LoVo (cell line): ENCODE data around the gene FAM24B.
A peak's percentile ranks its signal among the peaks of the same experiment; 100 is the strongest.
"Not testable (repeated sequence)": the region's sequence is repeated elsewhere in the genome, so short reads cannot be mapped to it uniquely, and the experiment has no call there.

Source experiments
- DNase-seq: peaks from one replicate; pipeline ENCODE4 v3.0.0-alpha.2; 2016; ENCODE audit warnings: low spot score

The FAM24B gene, protein sequence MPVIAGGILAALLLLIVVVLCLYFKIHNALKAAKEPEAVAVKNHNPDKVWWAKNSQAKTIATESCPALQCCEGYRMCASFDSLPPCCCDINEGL

DNA sequence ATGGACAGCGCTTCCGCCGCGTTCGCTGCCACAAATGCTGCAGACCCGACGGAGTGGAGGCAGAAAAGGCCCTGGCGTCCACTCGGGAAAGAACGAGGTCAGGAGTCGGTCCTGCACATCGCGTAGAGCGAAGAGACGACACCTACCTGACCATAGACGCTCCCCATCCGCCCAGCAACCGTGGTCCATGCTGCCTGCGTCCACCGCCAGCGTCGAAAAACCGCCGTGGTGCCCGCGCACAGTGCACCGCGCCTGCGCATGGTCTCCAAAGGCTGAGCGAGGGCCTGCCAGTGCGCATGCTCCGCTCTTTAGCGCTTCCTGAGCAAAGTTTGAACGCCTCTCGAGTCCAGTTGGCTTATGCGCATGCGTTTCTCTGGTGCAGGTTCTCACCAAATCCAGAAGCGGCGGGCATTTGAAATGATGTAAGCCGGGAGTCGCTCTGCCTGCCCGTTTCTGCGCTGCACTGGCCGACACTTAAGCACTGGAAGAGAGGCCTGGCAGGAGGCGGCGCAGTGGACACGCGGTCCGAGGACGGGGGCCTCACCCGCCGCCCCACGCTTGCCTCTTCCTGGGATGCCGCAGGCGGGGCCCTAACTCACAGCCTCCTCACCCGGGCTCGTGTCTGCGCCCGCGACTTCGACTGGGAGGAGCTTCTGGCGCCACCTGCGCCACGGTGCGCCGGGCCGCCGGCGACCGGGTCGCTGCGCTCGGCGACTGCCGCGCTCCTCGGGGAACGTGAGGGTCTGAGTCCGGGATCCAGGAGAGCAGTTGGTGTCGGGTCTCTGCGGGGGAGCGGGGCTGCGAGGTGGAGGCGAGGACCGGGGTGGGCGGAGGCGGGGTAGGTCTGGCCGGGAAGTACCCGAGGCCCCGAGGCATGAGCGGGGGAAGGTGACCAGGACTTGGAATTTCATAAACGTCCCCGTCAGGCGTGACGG lies at the start of gene FAM24B:
TSS of gene FAM24B (minus strand) at position 243 of the 935 bp plus-strand sequence. CDS start 29,066 bp downstream, outside the sequence.
- DNase-seq: peak; percentile 92

DNA sequence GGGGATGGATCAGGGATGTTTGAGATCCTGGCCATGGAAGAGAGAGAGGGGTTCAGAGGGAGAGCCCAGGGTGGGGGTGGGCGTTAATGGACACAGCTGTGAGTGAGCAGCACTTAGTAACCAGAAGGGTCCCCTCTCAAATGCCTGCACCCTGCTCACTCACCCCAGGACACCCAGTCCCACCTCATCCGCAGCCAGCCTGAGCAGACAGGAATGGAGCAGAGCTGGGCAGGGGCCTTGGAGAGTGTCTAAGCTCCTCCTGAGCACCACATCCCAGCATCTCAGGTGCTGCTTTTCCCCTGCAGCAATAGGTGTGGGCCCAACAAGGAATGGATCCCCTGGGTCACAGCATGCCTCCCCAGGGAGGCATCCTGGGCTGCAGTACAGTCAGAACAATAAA lies 36.3 kb upstream of the FAM24B start:
- DNase-seq: no peak

DNA sequence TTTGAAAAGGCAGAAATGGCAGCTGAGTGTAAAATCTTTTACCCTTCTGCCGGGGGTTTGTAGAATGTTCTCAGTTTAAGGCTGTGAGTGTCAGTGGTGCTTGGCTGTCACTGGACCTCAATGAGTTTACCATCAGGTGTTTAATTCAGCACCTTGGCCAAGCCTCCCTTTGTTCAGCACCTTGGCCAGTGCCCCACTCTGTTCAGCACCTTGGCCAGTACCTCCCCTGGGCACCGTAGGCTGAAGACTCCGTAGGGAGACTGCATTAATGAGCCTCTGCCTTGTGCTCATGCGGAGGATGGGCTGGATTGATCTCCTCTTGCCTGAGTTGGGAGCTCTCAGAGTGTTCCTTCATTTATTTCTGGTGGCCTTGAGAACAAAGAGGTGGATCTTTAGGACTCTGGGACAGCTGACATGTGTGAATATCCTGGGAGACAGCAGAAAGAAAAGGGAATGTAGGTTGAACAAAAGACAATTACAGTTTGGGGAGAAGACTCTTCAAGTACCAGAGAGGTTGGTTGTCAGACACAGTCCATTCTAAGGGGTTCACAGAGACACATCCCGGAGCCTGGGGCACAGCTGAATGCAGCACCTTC lies 32.6 kb upstream of the FAM24B start:
- peak; percentile 64 for DNase-seq

DNA sequence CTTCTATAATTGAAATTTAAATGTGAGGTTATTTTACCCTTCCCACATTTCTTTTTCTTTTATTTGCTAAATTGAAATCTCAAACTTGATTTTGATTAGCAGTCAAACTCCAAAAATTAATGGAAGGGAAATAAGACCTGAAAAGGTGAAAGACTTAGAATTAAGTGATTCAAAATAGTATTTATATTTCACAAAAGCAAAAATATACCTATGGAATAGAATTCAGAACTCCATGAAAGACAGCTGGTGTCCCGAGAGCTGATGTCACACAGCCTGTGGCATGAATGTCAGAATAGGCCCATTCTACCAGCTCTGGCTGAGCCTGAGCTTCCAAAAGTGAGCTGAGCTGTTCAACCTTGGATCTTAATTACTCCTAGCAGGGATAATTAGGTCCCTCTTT lies 30.9 kb upstream of the FAM24B start, which contains the start of gene FAM24A:
TSS of gene FAM24A (plus strand) at position 301 of the 400 bp plus-strand sequence. CDS start 1,025 bp downstream, outside the sequence.
- no peak for DNase-seq

DNA sequence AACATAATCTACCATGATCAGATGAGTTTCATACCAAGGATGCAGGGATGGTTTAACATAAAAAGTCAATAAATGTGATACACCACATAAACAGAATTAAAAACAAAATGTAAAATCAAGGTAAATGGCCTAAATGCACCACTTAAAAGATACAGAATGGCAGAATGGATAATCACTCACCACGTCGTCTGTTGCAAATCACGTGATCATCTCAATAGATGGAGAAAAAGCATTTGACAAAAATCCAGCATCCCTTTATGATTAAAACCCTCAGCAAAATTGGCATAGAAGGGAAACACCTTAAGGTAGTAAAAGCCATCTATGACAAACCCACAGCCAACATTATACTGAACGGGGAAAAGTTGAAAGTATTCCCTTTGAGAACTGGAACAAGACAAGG lies 24.5 kb upstream of the FAM24B start:
- not testable (repeated sequence) for DNase-seq

DNA sequence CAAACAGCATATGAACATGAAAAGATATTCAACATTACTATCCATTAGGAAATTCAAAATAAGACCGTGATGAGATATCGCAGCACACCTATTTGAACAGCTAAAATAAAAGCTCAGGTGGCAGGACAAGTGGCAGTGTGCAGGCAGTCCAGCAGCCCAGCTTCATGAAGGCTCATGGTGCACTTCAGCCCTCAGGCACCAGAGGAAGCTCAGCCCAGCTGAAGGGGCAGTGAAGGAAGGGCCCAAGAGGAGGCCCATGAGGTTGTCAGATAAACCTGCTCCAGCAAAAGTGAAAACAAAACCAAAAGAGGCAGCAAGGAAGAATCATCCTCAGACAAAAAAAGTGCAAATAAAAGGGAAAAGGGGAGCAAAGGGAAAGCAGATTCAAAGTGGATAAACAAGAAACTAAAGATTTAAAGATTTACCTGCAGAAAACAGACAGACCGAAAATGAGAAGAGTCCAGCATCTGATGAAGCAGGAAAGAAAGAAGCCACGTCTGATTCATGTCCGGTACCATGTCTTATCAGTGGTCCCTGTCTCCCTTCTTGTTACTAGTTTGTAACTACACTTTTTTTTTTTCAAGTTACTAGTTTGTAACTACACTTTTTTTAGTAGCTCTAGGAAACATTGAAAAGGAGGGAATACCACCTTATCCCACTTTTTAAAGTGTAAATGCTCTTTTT lies 15.0 kb upstream of the FAM24B start:
- no peak for DNase-seq

DNA sequence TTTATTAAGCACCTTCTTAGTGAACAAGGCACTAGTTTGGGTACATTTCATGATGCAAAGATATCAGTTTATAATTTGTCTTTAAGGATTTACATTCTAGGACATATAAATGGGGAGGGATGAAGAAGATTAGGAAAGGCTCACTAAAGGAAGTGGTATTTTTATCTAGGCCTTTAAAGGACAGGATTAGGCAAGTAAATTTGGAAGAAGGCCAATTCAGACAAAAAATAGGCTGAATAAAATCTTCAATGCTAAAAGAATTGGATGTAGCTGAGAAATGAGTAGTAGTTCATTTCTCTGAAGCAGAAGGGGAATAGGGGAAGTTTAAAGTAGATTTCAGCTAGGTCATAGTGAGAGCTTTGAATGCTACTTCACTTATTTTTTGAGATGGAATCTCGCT lies 4.8 kb upstream of the FAM24B start:
- no peak for DNase-seq

DNA sequence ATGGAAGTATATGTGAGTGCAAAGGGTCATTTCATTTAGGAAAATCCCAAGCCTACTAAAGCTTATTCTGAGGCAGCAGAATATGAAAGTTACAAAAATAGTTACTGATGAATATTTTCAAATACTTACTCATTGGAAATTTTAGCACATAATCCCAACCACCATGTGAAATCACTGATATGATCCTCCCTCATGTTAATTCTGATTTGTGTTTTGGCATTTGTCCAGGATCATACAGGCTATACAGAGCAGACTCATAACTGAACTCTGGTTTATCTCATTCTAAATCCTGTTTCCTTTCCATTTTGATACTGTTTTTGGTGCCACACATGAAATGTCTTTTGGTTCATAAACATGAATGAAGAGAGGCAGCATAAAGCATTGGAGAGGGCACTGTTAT lies 3.4 kb upstream of the FAM24B start:
- no peak for DNase-seq

DNA sequence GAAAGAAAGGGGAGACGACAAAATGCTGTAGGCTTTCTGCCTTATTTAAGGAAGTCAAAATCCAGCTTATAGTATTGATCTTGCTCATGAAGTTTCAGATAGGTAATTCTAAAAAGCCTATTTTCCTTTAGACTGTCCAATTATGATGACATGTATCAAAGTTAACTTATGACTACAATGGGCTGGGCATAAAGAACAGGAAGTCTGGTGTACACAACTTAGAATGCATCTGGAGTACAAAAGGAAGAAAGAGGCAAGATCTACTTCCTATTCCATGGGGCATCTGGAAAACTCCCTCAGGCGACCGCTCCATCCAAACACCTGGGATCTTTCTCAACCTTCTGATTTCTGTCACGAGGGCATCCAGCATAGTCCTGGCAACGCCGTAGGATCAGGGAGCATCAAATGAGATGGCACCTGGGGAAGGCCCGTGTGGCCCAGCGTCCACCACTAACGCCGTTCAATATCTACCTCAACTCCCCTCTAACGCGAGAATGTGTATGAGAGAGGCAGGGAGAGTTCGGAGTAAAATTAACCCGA lies 512 bp downstream of the FAM24B start:
- no peak for DNase-seq

DNA sequence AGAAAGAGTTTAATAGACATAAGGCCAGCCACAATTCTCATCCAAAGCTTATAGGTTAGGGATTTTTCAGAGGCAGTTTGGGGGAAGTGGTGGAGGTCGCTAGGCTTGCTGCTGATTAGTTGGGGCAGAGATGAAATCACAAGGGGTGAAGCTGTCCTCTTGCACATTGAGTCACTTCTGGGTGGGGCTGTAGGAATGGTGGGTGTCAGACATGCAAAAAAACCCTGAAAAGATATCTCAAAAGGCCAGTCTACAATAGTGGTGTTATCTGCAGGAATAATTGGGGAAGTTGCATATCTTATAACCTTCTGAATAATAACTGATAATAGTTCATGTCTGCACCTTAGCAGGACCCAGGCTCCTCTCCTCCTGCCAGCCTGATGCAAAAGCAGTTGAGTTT lies 2.1 kb downstream of the FAM24B start:
- DNase-seq: no peak

DNA sequence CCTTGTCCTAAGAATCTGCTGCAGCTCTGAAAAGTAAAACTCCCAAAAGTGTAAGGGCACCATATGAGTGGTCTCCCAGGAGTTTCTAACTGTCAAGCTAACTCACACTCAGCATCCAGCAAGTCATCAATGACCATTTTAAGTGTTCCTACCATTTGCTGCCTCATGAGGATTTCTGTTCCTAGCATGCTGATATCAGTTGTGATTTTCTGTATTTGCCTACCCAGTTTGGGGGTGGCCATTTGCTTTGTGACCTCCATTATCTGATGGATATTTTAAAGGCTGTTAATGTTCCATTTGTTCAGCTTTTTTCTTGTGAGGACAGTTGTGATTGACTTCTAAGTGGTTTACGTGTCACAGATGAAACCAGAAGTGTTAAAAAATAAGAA lies 2.9 kb downstream of the FAM24B start:
- no peak for DNase-seq

DNA sequence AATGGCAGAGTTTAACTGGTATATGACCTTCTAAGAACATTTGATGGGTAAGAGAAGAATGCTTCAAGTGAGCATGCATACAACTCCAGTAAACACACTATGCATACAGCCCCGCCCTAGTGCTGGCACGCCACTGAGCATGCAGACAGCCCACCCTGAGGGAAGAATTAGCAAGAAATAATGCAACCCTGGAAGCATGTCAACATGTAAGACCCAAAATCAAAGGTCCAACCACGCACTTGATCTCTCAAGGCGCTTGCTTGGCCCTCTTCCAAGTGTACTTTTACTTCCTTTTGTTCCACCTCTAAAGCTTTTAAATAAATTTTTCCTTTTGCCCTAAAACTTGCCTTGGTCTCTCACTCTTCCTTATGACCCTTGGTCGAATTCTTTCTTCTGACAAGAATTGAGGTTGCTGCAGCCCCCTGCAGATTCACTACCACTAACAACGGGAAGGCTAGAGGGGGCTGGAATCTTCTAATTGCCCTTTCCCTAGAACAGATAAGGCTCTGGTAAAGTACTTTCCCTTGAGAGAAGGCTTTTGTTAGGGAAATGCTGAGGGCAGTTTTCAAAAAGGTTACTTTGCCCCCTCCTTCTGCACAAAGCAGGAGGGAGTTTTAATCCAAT lies 3.4 kb downstream of the FAM24B start:
- DNase-seq: no peak

DNA sequence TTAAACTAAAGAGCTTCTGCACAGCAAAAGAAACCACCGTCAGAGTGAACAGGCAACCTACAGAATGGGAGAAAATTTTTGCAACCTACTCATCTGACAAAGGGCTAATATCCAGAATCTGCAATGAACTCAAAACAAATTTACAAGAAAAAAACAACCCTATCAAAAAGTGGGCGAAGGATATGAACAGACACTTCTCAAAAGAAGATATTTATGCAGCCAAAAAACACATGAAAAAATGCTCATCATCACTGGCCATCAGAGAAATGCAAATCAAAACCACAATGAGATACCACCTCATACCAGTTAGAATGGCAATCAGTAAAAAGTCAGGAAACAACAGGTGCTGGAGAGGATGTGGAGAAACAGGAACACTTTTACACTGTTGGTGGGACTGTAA lies 7.4 kb downstream of the FAM24B start:
- not testable (repeated sequence) for DNase-seq

DNA sequence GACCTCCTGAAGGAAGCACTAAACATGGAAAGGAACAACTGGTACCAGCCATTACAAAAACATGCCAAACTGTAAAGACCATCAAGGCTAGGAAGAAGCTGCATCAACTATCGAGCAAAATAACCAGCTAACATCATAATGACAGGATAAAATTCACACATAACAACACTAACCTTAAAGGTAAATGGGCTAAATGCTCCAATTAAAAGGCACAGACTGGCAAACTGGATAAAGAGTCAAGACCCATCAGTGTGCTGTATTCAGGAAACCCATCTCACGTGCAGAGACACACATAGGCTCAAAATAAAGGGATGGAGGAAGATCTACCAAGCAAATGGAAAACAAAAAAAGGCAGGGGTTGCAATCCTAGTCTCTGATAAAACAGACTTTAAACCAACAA lies 10.6 kb downstream of the FAM24B start:
- DNase-seq: not testable (repeated sequence)

DNA sequence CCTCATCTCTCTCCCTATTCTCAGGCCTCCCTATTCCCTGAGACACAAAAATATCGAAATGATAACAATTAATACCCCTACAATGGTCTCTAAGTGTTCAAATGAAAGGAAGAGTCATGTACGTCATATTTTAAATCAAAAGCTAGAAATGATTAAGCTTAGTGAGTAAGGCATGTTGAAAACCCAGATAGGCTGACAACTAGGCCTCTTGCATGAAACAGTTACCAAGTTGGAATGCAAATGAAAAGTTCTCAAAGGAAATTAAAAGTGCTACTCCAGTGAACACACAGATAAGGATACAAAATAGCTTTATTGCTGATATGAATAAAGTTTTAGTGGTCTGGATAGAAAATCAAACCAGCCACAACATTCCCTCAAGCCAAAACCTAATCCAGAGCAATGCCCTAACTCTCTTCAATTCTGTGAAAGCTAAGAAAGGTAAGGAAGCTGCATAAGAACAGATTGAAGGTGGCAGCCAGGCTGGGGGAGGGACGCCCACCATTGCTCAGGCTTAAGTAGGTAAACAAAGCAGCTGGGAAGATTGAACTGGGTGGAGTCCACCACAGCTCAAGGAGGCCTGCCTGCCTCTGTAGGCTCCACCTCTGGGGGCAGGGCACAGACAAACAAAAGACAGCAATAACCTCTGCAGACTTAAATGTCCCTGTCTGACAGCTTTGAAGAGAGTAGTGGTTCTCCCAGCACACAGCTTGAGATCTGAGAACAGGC lies 12.5 kb downstream of the FAM24B start:
- not testable (repeated sequence) for DNase-seq

DNA sequence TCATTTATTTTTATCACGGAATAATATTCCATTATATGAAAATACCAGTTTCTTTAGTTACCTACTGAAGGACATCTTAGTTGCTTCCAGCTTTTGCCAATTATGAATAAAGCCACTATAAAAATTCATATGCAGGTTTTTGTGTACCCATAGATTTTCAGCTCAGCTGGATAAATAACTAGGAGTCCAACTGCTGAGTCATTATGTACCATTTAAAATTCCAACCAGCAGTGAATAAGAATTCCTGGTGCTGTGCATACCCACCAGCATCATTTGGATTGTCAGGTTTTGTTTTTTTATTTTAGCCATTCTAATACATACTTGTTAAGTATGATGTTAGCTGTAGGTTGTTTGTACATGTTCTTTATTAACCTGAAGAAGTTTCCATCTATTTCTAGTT lies 14.5 kb downstream of the FAM24B start:
- no peak for DNase-seq

DNA sequence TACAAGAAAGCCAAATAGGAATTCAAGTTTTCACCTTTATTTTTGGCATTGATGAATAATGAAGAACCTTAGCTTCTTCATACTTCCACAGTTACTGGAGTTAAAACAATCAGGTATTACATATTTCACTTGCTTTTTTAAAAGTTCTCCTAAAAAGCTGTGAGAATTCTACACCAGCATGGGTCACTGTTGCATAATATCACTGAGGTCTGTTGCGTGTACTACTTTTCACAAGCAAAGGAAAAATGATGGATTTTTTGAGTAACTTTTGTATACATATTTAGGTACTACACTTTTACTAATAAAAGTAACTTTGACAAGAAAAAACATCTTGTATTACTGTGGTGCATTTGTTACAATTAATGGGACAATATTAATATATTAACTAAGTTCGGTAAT lies 15.2 kb downstream of the FAM24B start:
- no peak for DNase-seq

DNA sequence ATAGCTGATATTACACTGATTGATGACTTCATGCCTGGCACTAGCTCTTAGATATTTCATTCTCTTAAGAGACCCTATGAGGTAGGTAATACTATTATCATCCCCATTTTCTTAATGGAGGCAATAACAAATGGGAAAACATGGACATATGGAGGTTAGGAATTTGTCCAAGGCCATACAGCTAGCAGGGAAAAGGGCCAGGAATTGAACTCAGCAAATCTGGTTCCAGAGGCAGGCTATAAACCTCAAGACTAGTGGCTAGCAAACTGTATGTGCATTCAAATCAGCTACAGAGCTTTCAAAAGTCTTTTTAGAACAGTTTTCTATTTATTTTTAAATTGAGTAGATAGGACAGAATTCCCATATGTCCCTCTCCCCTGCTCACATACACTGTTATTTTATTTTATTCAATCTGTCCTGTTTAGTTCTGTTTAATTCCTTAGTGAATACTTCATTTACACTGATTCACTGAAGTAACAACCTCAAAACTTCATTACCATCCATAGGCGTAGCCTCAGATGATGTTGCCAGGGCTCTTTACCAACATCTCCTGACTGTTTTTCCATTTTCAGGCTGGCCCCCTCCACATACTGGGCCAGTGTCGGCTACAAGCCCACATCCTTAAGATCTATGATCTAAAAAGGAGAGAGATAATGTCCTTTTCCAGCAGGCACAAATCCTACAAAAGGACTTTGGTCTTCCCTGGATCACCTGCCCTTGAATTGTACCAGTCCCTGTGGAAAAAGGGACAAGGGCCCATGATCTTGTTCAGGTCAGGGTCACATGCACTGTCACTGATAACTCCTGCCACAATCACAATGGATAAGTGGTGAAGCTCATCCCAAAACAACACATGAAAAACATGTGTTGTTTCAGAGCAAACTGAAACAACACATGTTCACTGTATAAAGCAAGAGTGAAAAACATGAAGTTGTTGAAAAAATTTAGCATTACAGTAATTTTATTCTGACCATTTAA lies 15.9 kb downstream of the FAM24B start:
- DNase-seq: no peak

DNA sequence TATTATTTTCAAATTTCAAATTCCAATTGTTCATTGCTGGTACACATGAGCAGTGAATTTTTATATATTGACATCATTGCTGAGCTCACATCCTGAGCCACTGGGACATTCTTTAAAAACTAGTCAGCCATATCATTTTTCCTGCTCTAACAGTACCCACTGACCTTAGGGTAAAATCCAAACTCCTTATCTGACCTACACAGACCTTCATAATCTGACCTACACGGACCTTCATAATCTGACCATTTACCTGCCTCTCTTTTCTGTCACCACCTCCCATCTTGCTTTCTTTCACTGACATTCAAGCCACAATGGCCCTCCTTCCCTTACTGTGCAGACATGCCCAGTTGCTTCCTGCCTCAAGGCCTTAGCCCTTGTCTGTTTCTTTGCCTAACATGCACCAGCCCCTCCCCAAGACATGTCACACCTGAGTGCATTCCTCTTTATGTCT lies 17.6 kb downstream of the FAM24B start:
- no peak for DNase-seq

DNA sequence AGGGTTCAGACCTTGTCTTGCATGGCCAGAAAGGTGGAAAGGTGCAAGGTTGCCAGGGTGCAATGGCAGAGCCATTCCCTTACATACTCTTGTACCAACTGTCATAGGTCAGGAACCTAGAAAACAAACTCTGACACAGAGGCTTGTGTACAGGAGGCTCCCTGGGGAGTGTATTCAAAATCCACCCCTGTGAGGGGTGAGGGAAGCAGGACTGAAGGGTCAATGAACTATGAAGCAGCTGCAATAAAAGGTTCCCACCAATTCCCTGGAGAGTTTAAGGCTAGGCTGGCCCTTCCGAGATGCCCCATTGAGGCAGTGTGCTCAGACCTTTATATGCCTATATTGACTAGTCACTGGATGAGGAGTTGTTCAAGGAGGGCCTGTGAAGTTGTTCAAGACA lies 19.9 kb downstream of the FAM24B start:
- DNase-seq: no peak
